HepG2 (cell line): ENCODE measurements around the gene CRLF3. TPM values are rescaled to one million over a fixed set of nuclear protein-coding genes. Genes with fewer than 3 reads are reported as not detected.
A peak's percentile ranks its signal among the peaks of the same experiment; 100 is the strongest.

ENCODE experiments used
- ATF1 ChIP-seq: IDR thresholded peaks from 2 replicates; pipeline ENCODE4 v1.6.1; 2016; ENCODE audit warnings: mild to moderate bottlenecking, control low read depth
- CC2D1A ChIP-seq: sonication (generic); formaldehyde crosslinking; IDR thresholded peaks from 2 replicates; pipeline ENCODE4 v1.8.1; 2023; ENCODE audit warnings: mild to moderate bottlenecking, missing genetic modification reagents
- CREB1 ChIP-seq, 2 experiments: fragments of 450-650 bp in 1 of 2; IDR thresholded peaks; 2 replicates each; pipeline ENCODE4 v1.6.1; 2016 to 2017; ENCODE audit warnings: control low read depth in 1 of 2, mild to moderate bottlenecking in 1 of 2, missing compliant biosample characterization in 1 of 2, missing genetic modification characterization in 1 of 2
- EEA1 ChIP-seq: sonication (generic); formaldehyde crosslinking; IDR thresholded peaks from 2 replicates; pipeline ENCODE4 v1.5.1; 2020; ENCODE audit warnings: mild to moderate bottlenecking, missing genetic modification reagents, borderline replicate concordance
- KLF9 ChIP-seq: IDR thresholded peaks from 2 replicates; pipeline ENCODE4 v1.6.1; 2016; ENCODE audit warnings: low read depth
- MEIS1 ChIP-seq: sonication (generic); formaldehyde crosslinking; IDR thresholded peaks from 2 replicates; pipeline ENCODE4 v1.9.0; 2021; ENCODE audit warnings: mild to moderate bottlenecking, missing genetic modification reagents, moderate library complexity, borderline replicate concordance
- NFE2 ChIP-seq: sonication (generic); formaldehyde crosslinking; IDR thresholded peaks from 2 replicates; pipeline ENCODE4 v1.4.0; 2020; ENCODE audit warnings: missing genetic modification reagents
- NR2C2 ChIP-seq: sonication (generic); formaldehyde crosslinking; IDR thresholded peaks from 2 replicates; pipeline ENCODE4 v1.4.0; 2020; ENCODE audit warnings: missing genetic modification reagents, mild to moderate bottlenecking, moderate library complexity, borderline replicate concordance
- NRL ChIP-seq: sonication (generic); formaldehyde crosslinking; IDR thresholded peaks from 2 replicates; pipeline ENCODE4 v1.5.0; 2020; ENCODE audit warnings: missing genetic modification reagents, mild to moderate bottlenecking, moderate library complexity, borderline replicate concordance
- REXO4 ChIP-seq: sonication (generic); formaldehyde crosslinking; IDR thresholded peaks from 2 replicates; pipeline ENCODE4 v1.8.0; 2022; ENCODE audit warnings: missing genetic modification reagents, mild to moderate bottlenecking, borderline replicate concordance
- SRF ChIP-seq: IDR thresholded peaks from 2 replicates; pipeline ENCODE4 v1.6.1; 2011; ENCODE audit warnings: mild to moderate bottlenecking, low read depth, low read length, moderate library complexity
- SRSF4 ChIP-seq: fragments of 200-400 bp; formaldehyde crosslinking; IDR thresholded peaks from one replicate; pipeline ENCODE4 v1.6.1; 2018; ENCODE audit warnings: mild to moderate bottlenecking, low read depth, low read length, moderate library complexity; ENCODE audit not compliant: poor library complexity, severe bottlenecking
- TBX2 ChIP-seq: sonication (generic); formaldehyde crosslinking; IDR thresholded peaks from 2 replicates; pipeline ENCODE4 v1.5.0; 2020; ENCODE audit warnings: missing genetic modification reagents, mild to moderate bottlenecking, borderline replicate concordance
- TSC22D2 ChIP-seq: sonication (generic); formaldehyde crosslinking; IDR thresholded peaks from 2 replicates; pipeline ENCODE4 v1.5.1; 2020; ENCODE audit warnings: missing genetic modification reagents, mild to moderate bottlenecking, borderline replicate concordance
- ZBTB21 ChIP-seq: sonication (generic); formaldehyde crosslinking; IDR thresholded peaks from 2 replicates; pipeline ENCODE4 v1.4.0; 2020; ENCODE audit warnings: missing genetic modification reagents
- ZBTB7B ChIP-seq: sonication (generic); formaldehyde crosslinking; IDR thresholded peaks from 2 replicates; pipeline ENCODE4 v1.4.0; 2020; ENCODE audit warnings: missing genetic modification reagents
- ZFYVE20 ChIP-seq: sonication (generic); formaldehyde crosslinking; IDR thresholded peaks from 2 replicates; pipeline ENCODE4 v1.8.0; 2023; ENCODE audit warnings: low read depth, mild to moderate bottlenecking, moderate library complexity, missing genetic modification reagents, borderline replicate concordance
- ZNF644 ChIP-seq: IDR thresholded peaks from 2 replicates; pipeline ENCODE4 v1.6.1; 2016; ENCODE audit warnings: low read depth
- polyA plus RNA-seq, 8 experiments: library from polyadenylated mRNA; depleted of rRNA in 3 of 8; stranded (reverse) in 7 of 8; unstranded in 1 of 8; fragments of >200 nt; fragmentation: Illumina TruSeq in 4 of 8; extraction: Trizol in 4 of 8; gene quantifications; 2 replicates each; pipeline versions ENCODE4 v1.2.1 to v1.2.3, GENCODE V29; 2011 to 2016; ENCODE audit warnings: low read depth in 4 of 8, missing spikeins in 1 of 8, mixed read lengths in 1 of 8; ENCODE audit not compliant: insufficient read depth in 1 of 8
- total RNA-seq, 5 experiments: library from RNA; depleted of rRNA; stranded (reverse); fragments of >200 nt; fragmentation: Illumina TruSeq; extraction: Trizol; gene quantifications; 2 replicates each; pipeline ENCODE4 v1.2.3, GENCODE V29; 2016; ENCODE audit warnings: low read depth in 1 of 5
- TF ChIP-seq, protein P1 (sequence below): sonication (generic); formaldehyde crosslinking; IDR thresholded peaks from 2 replicates; pipeline ENCODE4 v1.4.0; 2020; ENCODE audit warnings: missing genetic modification reagents, mild to moderate bottlenecking, borderline replicate concordance
- TF ChIP-seq, protein P2 (sequence below): sonication (generic); formaldehyde crosslinking; IDR thresholded peaks from 2 replicates; pipeline ENCODE4 v1.5.1; 2020; ENCODE audit warnings: mild to moderate bottlenecking, moderate library complexity, missing genetic modification reagents
- TF ChIP-seq, protein P3 (sequence below): sonication (generic); formaldehyde crosslinking; IDR thresholded peaks from 2 replicates; pipeline ENCODE4; 2020; ENCODE audit warnings: missing genetic modification reagents, mild to moderate bottlenecking, borderline replicate concordance

CRLF3 gene
- total and polyA plus RNA-seq, 2 of the 13 experiments (the other 11 are each of a cell fraction or from before 2014, with no cell fraction given): 6.4 to 9.1 TPM

DNA sequence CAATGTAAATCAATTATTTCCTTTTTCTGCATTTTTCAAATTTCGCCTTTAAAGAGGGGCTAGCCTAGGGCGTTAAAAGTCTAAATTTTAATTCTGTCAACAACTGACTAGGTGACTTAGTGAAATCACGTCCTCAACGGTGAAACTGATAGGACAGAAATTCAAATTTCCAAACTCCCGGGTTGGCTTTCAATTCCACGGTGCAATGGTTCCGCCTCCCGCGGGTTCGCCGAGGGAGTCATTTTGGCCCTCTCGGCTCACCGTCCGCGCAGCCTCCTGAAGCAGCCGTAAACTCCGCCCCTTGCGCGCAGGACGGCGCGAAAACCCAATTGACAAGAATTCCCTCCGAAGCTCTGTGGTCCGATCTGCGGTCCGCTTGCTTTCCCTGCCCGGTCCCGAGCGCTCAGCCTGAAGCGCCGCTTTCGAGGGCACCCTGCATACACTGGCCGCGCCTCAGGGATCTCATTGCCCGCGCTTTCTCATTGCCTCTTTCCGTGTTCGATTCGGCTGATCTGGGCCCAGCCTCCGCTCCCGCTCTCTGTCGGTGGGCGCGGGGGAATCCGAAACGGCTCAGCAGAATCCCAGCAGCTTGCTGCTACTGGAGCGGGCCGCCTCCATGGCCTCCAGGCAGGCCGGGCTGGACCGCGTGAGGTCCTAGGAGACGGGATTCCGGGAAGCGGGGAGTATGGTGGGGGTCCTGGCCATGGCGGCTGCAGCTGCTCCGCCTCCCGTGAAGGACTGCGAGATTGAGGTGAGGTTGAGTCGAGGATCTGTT is 7.4 kb upstream of the CRLF3 start, which contains the start of gene ATAD5 (continued):
- no peak for TF ChIP-seq ZFYVE20 (CRISPR knock-in tag)
- TF ChIP-seq MEIS1 (CRISPR knock-in tag): peak; percentile 73; the same call in 1 of the 2 replicates
- TF ChIP-seq SRSF4: no peak
- TF ChIP-seq NR2C2 (CRISPR knock-in tag): peak; percentile 71; the same call in 1 of the 2 replicates
- TF ChIP-seq KLF9 (CRISPR knock-in tag): peak; percentile 70; the same call in 1 of the 2 replicates
- TF ChIP-seq TSC22D2 (CRISPR knock-in tag): 0 out of 2 replicates have a peak, but pooled peaks have one; percentile 72
- TF ChIP-seq ZBTB21: no peak
- TF ChIP-seq EEA1 (CRISPR knock-in tag): no peak
- TF ChIP-seq, protein P1, sequence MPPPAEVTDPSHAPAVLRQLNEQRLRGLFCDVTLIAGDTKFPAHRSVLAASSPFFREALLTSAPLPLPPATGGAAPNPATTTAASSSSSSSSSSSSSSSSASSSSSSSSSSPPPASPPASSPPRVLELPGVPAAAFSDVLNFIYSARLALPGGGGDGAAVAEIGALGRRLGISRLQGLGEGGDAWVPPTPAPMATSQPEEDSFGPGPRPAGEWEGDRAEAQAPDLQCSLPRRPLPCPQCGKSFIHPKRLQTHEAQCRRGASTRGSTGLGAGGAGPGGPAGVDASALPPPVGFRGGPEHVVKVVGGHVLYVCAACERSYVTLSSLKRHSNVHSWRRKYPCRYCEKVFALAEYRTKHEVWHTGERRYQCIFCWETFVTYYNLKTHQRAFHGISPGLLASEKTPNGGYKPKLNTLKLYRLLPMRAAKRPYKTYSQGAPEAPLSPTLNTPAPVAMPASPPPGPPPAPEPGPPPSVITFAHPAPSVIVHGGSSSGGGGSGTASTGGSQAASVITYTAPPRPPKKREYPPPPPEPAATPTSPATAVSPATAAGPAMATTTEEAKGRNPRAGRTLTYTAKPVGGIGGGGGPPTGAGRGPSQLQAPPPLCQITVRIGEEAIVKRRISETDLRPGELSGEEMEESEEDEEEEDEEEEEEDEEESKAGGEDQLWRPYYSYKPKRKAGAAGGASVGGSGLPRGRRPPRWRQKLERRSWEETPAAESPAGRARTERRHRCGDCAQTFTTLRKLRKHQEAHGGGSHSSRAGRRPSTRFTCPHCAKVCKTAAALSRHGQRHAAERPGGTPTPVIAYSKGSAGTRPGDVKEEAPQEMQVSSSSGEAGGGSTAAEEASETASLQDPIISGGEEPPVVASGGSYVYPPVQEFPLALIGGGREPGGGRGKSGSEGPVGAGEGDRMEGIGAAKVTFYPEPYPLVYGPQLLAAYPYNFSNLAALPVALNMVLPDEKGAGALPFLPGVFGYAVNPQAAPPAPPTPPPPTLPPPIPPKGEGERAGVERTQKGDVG (CRISPR knock-in tag): no peak
- TF ChIP-seq REXO4 (CRISPR knock-in tag): no peak
- peak; percentile 47; the same call in 1 of the 2 replicates for TF ChIP-seq ATF1 (CRISPR knock-in tag)
- TF ChIP-seq, protein P2, sequence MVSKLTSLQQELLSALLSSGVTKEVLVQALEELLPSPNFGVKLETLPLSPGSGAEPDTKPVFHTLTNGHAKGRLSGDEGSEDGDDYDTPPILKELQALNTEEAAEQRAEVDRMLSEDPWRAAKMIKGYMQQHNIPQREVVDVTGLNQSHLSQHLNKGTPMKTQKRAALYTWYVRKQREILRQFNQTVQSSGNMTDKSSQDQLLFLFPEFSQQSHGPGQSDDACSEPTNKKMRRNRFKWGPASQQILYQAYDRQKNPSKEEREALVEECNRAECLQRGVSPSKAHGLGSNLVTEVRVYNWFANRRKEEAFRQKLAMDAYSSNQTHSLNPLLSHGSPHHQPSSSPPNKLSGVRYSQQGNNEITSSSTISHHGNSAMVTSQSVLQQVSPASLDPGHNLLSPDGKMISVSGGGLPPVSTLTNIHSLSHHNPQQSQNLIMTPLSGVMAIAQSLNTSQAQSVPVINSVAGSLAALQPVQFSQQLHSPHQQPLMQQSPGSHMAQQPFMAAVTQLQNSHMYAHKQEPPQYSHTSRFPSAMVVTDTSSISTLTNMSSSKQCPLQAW (CRISPR knock-in tag): 0 out of 2 replicates have a peak, but pooled peaks have one; percentile 23
- TF ChIP-seq TBX2 (CRISPR knock-in tag): peak; percentile 81
- 0 out of 2 replicates have a peak, but pooled peaks have one; percentile 39 for TF ChIP-seq ZBTB7B (CRISPR knock-in tag)
- peak; percentile 90 for TF ChIP-seq NRL (CRISPR knock-in tag)
- TF ChIP-seq SRF: peak; percentile 21; the same call in 1 of the 2 replicates
- TF ChIP-seq CC2D1A (CRISPR knock-in tag): no peak
- peak; percentile 30; the same call in 1 of the 2 replicates for TF ChIP-seq NFE2 (CRISPR knock-in tag)
- TF ChIP-seq ZNF644: no peak
- TF ChIP-seq, protein P3, sequence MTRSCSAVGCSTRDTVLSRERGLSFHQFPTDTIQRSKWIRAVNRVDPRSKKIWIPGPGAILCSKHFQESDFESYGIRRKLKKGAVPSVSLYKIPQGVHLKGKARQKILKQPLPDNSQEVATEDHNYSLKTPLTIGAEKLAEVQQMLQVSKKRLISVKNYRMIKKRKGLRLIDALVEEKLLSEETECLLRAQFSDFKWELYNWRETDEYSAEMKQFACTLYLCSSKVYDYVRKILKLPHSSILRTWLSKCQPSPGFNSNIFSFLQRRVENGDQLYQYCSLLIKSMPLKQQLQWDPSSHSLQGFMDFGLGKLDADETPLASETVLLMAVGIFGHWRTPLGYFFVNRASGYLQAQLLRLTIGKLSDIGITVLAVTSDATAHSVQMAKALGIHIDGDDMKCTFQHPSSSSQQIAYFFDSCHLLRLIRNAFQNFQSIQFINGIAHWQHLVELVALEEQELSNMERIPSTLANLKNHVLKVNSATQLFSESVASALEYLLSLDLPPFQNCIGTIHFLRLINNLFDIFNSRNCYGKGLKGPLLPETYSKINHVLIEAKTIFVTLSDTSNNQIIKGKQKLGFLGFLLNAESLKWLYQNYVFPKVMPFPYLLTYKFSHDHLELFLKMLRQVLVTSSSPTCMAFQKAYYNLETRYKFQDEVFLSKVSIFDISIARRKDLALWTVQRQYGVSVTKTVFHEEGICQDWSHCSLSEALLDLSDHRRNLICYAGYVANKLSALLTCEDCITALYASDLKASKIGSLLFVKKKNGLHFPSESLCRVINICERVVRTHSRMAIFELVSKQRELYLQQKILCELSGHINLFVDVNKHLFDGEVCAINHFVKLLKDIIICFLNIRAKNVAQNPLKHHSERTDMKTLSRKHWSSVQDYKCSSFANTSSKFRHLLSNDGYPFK (CRISPR knock-in tag): peak; percentile 78
- TF ChIP-seq CREB1 (IDR thresholded peaks at IDR 0.05): 0 out of 2 replicates have a peak, but pooled peaks have one; percentile 9
- peak; percentile 44; the same call in 1 of the 2 replicates for TF ChIP-seq CREB1 (CRISPR knock-in tag; IDR thresholded peaks at IDR 0.05)
